Mesenchymal stem cell (in vitro differentiated cells and primary cell): Measurements from ENCODE around the gene WDR93.
A peak's percentile ranks its signal among the peaks of the same experiment; 100 is the strongest.
"Not testable (repeated sequence)": the region's sequence is repeated elsewhere in the genome, so short reads cannot be mapped to it uniquely, and the experiment has no call there.

ENCODE experiments used
- DNase-seq: peaks from one replicate; pipeline ENCODE4 v3.0.0-alpha.2; 2013
- H2AFZ ChIP-seq: one replicate; pipeline ENCODE4 v1.6.1; 2013; ENCODE audit warnings: low read depth, mild to moderate bottlenecking, control low read depth, inconsistent platforms, low read length, moderate library complexity
- H2AK5ac ChIP-seq: 2 replicates; pipeline ENCODE4 v1.6.1; 2013; ENCODE audit warnings: low read length, moderate library complexity, mild to moderate bottlenecking, inconsistent platforms; ENCODE audit not compliant: severe bottlenecking
- H2BK120ac ChIP-seq: one replicate; pipeline ENCODE4 v1.6.1; 2013; ENCODE audit warnings: low read depth, mild to moderate bottlenecking, inconsistent platforms, low read length, moderate library complexity
- H2BK12ac ChIP-seq, 2 experiments: one replicate each; pipeline ENCODE4 v1.6.1; 2013; ENCODE audit warnings: inconsistent platforms in 2 of 2, low read length in 2 of 2, mild to moderate bottlenecking in 2 of 2, moderate library complexity in 2 of 2, control low read depth in 1 of 2
- H2BK15ac ChIP-seq: one replicate; pipeline ENCODE4 v1.6.1; 2013; ENCODE audit warnings: mild to moderate bottlenecking, low read depth, inconsistent platforms; ENCODE audit not compliant: poor library complexity, severe bottlenecking
- H2BK5ac ChIP-seq: 2 replicates; pipeline ENCODE4 v1.6.1; 2013; ENCODE audit warnings: low read depth, mild to moderate bottlenecking, low read length, control low read depth, inconsistent platforms; ENCODE audit not compliant: poor library complexity, severe bottlenecking
- H3K14ac ChIP-seq, 2 experiments: one replicate each; pipeline ENCODE4 v1.6.1; 2013; ENCODE audit warnings: inconsistent platforms in 2 of 2, low read length in 2 of 2, control low read depth in 1 of 2, mild to moderate bottlenecking in 1 of 2, moderate library complexity in 1 of 2
- H3K18ac ChIP-seq, 2 experiments: one replicate each; pipeline ENCODE4 v1.6.1; 2013; ENCODE audit warnings: inconsistent platforms in 2 of 2, low read length in 2 of 2, control low read depth in 1 of 2, low read depth in 1 of 2, mild to moderate bottlenecking in 1 of 2
- H3K23ac ChIP-seq, 2 experiments: one replicate each; pipeline ENCODE4 v1.6.1; 2013; ENCODE audit warnings: inconsistent platforms in 2 of 2, low read length in 2 of 2, mild to moderate bottlenecking in 2 of 2, moderate library complexity in 2 of 2, control low read depth in 1 of 2
- H3K27ac ChIP-seq: 2 replicates; pipeline ENCODE4 v1.5.1; 2013; ENCODE audit warnings: mild to moderate bottlenecking, moderate library complexity, low read length, control low read depth, inconsistent platforms; ENCODE audit not compliant: poor library complexity, severe bottlenecking
- H3K27me3 ChIP-seq, 2 experiments: 2 replicates each; pipeline versions ENCODE4 v1.6.1 to v1.7.0; 2013; ENCODE audit warnings: low read length in 2 of 2, mild to moderate bottlenecking in 2 of 2, moderate library complexity in 2 of 2, control low read depth in 1 of 2, inconsistent platforms in 1 of 2; ENCODE audit not compliant: control insufficient read depth in 1 of 2, insufficient read depth in 1 of 2
- H3K36me3 ChIP-seq, 2 experiments: 2 replicates each; pipeline versions ENCODE4 v1.6.1 to v1.7.0; 2013; ENCODE audit warnings: low read length in 2 of 2, control low read depth in 1 of 2, inconsistent platforms in 1 of 2, low read depth in 1 of 2, mild to moderate bottlenecking in 1 of 2; ENCODE audit not compliant: insufficient read depth in 2 of 2, control insufficient read depth in 1 of 2
- H3K4ac ChIP-seq, 2 experiments: one replicate each; pipeline ENCODE4 v1.6.1; 2013; ENCODE audit warnings: inconsistent platforms in 2 of 2, low read length in 2 of 2, mild to moderate bottlenecking in 2 of 2, moderate library complexity in 2 of 2, control low read depth in 1 of 2, low read depth in 1 of 2
- H3K4me1 ChIP-seq: 2 replicates; pipeline ENCODE4 v1.6.1; 2013; ENCODE audit warnings: low read depth, low read length, control low read depth; ENCODE audit not compliant: control insufficient read depth, insufficient read depth
- H3K4me2 ChIP-seq: 2 replicates; pipeline ENCODE4 v1.6.1; 2013; ENCODE audit warnings: low read length, mild to moderate bottlenecking, inconsistent platforms; ENCODE audit not compliant: poor library complexity, severe bottlenecking
- H3K4me3 ChIP-seq, 2 experiments: 2 replicates each; pipeline versions ENCODE4 v1.5.1 to v1.7.0; 2013; ENCODE audit warnings: low read length in 2 of 2, mild to moderate bottlenecking in 2 of 2, control low read depth in 1 of 2, low read depth in 1 of 2; ENCODE audit not compliant: insufficient read depth in 1 of 2
- H3K79me1 ChIP-seq: replicated peaks from 2 replicates; pipeline ENCODE4 v1.6.1; 2013; ENCODE audit warnings: mild to moderate bottlenecking, control low read depth, low read length, inconsistent platforms; ENCODE audit not compliant: poor library complexity, severe bottlenecking
- H3K9ac ChIP-seq: 2 replicates; pipeline ENCODE4 v1.7.0; 2013; ENCODE audit warnings: mild to moderate bottlenecking, low read length, moderate library complexity
- H3K9me3 ChIP-seq: 2 replicates; pipeline ENCODE4 v1.7.0; 2013; ENCODE audit warnings: mild to moderate bottlenecking, low read length; ENCODE audit not compliant: control insufficient read depth
- H4K8ac ChIP-seq: one replicate; pipeline ENCODE4 v1.6.1; 2013; ENCODE audit warnings: inconsistent platforms, mild to moderate bottlenecking, low read length, moderate library complexity
- H4K91ac ChIP-seq: one replicate; pipeline ENCODE4 v1.6.1; 2013; ENCODE audit warnings: mild to moderate bottlenecking, low read length, inconsistent platforms
- WGBS: methylation state at CpG from one replicate; pipeline ENCODE4 v1.1.7; 2013; ENCODE audit warnings: mixed read lengths; 5-methylcytosine and 5-hydroxymethylcytosine counted together

WDR93 gene

GRCh38 chr15:89686522-89686921, 4.1 kb upstream of the WDR93 start:
- Histone ChIP-seq H3K14ac (no peak overlapping the region), H3K79me1 (peaks cover 8% of the 10 kb centered on the region), H3K9ac (no peak overlapping the region), H4K91ac (no peak overlapping the region), H2BK15ac (no peak overlapping the region), H3K27me3 (no peaks in the 10 kb centered on the region), H2BK12ac (no peak overlapping the region), H3K23ac (no peak overlapping the region), H3K27ac (no peak overlapping the region), H3K4me2 (no peak overlapping the region), H3K4me1 (peaks cover 9% of the 10 kb centered on the region), H4K8ac (no peak overlapping the region), H3K4ac (no peak overlapping the region), H3K4me3 (no peak overlapping the region), H3K18ac (no peak overlapping the region), H3K36me3 (peaks cover 0 to 22% of the 10 kb centered on the region in 2 experiments), H2BK5ac (no peak overlapping the region), H2AFZ (no peak overlapping the region), H2AK5ac (no peak overlapping the region), H3K9me3 (no peaks in the 10 kb centered on the region), H2BK120ac (no peak overlapping the region)
- DNase-seq: no peak

- Histone ChIP-seq H3K18ac (peak overlapping the region in 1 of 2 experiments; percentile 93), H3K4me2 (peak overlapping the region; percentile 97), H3K9ac (peak overlapping the region; percentile 87), H2BK12ac (peak overlapping the region in 1 of 2 experiments; percentile 72), H4K91ac (peak overlapping the region; percentile 85), H3K14ac (peak overlapping the region in 1 of 2 experiments; percentile 86), H3K23ac (peak overlapping the region in 1 of 2 experiments; percentile 69), H2AFZ (peak overlapping the region; percentile 100), H4K8ac (peak overlapping the region; percentile 98), H3K4me3 (peak overlapping the region; percentile 96), H3K4ac (peak overlapping the region in 1 of 2 experiments; percentile 99), H2BK120ac (peak overlapping the region; percentile 61)
- H2BK5ac ChIP-seq, H2AK5ac ChIP-seq, DNase-seq, H3K79me1 ChIP-seq, H2BK15ac ChIP-seq, H3K27ac ChIP-seq, H3K4me1 ChIP-seq, H3K27me3 ChIP-seq, H3K36me3 ChIP-seq, H3K9me3 ChIP-seq: not testable (repeated sequence)
- WGBS: 85% methylated on average over 13 of the region's 15 CpGs
These were observed 708 bp upstream of the WDR93 start for GRCh38 chr15:89689930-89690275.

DNA sequence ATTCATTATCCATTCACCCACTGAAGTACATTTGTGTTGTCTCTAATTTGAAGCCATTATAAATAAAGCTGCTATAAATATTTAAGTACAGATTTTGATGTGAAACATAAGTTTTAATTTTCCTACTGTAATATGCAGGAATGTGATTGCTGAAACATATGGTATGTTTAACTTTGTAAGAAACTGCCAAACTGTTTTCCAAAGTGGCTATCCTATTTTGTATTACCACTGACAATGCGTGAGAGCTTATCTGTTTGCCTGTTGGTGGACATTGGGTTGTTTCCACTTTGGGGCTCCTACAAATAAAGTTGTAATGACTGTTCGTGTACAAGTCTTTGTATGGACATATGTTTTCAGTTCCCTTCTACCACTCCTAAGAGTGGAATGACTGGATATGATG, 2.5 kb downstream of the WDR93 start:
- H3K9ac ChIP-seq: no peak overlapping the region
- H3K4me3 ChIP-seq: no peak overlapping the region
- no peaks in the 10 kb centered on the region for H3K9me3 ChIP-seq
- H3K4me1 ChIP-seq: peaks cover 9% of the 10 kb centered on the region
- no peak overlapping the region for H3K4me2 ChIP-seq
- no peaks in the 10 kb centered on the region for H3K27me3 ChIP-seq
- H3K18ac ChIP-seq: no peak overlapping the region
- 100% methylated on average over 1 of the region's 2 CpGs for WGBS
- H2BK12ac ChIP-seq: no peak overlapping the region
- H4K91ac ChIP-seq: no peak overlapping the region
- H3K23ac ChIP-seq: no peak overlapping the region
- no peak for DNase-seq
- no peak overlapping the region for H2BK5ac ChIP-seq
- H2AK5ac ChIP-seq: no peak overlapping the region
- H2BK120ac ChIP-seq: no peak overlapping the region
- no peak overlapping the region for H4K8ac ChIP-seq
- H3K4ac ChIP-seq: no peak overlapping the region
- no peak overlapping the region for H3K27ac ChIP-seq
- H3K79me1 ChIP-seq: peaks cover 8% of the 10 kb centered on the region
- no peak overlapping the region for H3K14ac ChIP-seq
- no peak overlapping the region for H2BK15ac ChIP-seq
- H2AFZ ChIP-seq: no peak overlapping the region
- H3K36me3 ChIP-seq: no peaks in the 10 kb centered on the region

DNA sequence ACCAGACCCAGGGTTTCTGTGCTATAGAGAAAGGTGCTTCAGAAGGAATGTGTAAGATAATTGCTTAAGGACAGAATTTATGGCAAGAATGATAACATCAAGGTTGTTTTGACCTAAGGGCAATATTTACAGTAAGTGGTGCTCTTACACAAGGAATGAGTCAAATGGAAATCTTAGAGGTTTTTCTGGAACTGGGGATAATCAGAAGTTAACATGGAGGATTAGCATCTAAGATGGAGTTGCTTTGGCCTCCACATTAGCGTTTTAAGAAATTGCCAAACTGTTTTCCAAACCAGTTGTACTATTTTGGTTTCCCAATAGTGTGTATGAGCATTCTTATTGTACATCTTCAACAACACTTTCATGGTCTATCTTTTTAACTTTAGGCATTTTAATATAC, 3.1 kb downstream of the WDR93 start:
- Histone ChIP-seq H3K79me1 (peaks cover 8% of the 10 kb centered on the region), H2AK5ac (no peak overlapping the region), H2BK12ac (no peak overlapping the region), H2BK120ac (no peak overlapping the region), H3K9me3 (no peaks in the 10 kb centered on the region), H4K8ac (no peak overlapping the region), H3K4me3 (no peak overlapping the region), H3K36me3 (no peaks in the 10 kb centered on the region), H2BK15ac (no peak overlapping the region), H2BK5ac (no peak overlapping the region), H3K4me2 (no peak overlapping the region), H3K18ac (no peak overlapping the region), H3K14ac (no peak overlapping the region), H3K23ac (no peak overlapping the region), H4K91ac (no peak overlapping the region), H3K27me3 (no peaks in the 10 kb centered on the region), H3K27ac (no peak overlapping the region), H3K4ac (no peak overlapping the region), H3K4me1 (peaks cover 9% of the 10 kb centered on the region), H3K9ac (no peak overlapping the region), H2AFZ (no peak overlapping the region)
- no peak for DNase-seq
- 80% methylated on average over 1 of the region's 1 CpG for WGBS
